Measurements from ENCODE around the gene STKLD1. TPM values are rescaled to one million over a fixed set of nuclear protein-coding genes. Genes with fewer than 3 reads are reported as not detected.
A peak's percentile ranks its signal among the peaks of the same experiment; 100 is the strongest.

The STKLD1 gene
- total and polyA plus RNA-seq, 3 donors from 2014 or later, result 8.4 to 33.1 (median 20.9) TPM

- WGBS, 2 donors, result 0% methylated on average over 16 to 25 of the region's 31 CpGs
- intact Hi-C loops (cut with DNase I; ENCODE audit: low total_unique reads), result no loop called here
Observed at GRCh38 chr9:133355881-133356357, 20.2 kb upstream of the STKLD1 start.

GRCh38 chr9:133356391-133357091, 19.6 kb upstream of the STKLD1 start, which contains the start of the genes SURF1 and SURF2:
Gene SURF1, minus strand, starts transcription at chr9:133356487. Its CDS starts 34 bp downstream, at chr9:133356453.
Gene SURF2, plus strand, starts transcription at chr9:133356550. Its CDS starts 43 bp downstream, at chr9:133356593.
- Histone ChIP-seq H3K27ac (peak within 1 kb of the TSS; percentile 13 to 45), H3K4me1 (peaks cover 20% of the 10 kb centered on the region), H3K4me3 (peak within 1 kb of the TSS; percentile 81 to 83), H3K27me3 (no peaks in the 10 kb centered on the region), H3K36me3 (ENCODE audit: low read depth, missing control alignments) (no peaks in the 10 kb centered on the region), H3K9me3 (no peaks in the 10 kb centered on the region)
- intact Hi-C loops (cut with DNase I; ENCODE audit: low total_unique reads), result no loop called here
- TF ChIP-seq POLR2A (IDR thresholded peaks at IDR 0.05) (no peak), CTCF (IDR thresholded peaks at IDR 0.05) (no peak)
- 1% methylated on average over 25 to 67 of the region's 78 CpGs for WGBS, 2 donors
- peak; percentile 93 for DNase-seq

More at GRCh38 chr9:133355881-133356357, 20.2 kb upstream of the STKLD1 start:
- Histone ChIP-seq H3K9me3 (no peaks in the 10 kb centered on the region), H3K4me1 (peaks cover 20% of the 10 kb centered on the region), H3K27me3 (no peaks in the 10 kb centered on the region), H3K27ac (peak overlapping the region in 1 of 2 donors; percentile 45), H3K4me3 (peak overlapping the region; percentile 81 to 83), H3K36me3 (ENCODE audit: low read depth, missing control alignments) (no peaks in the 10 kb centered on the region)
- no peak for DNase-seq
- TF ChIP-seq CTCF (IDR thresholded peaks at IDR 0.05) (no peak), POLR2A (IDR thresholded peaks at IDR 0.05) (no peak)

GRCh38 chr9:133357656-133358055, 18.5 kb upstream of the STKLD1 start:
- TF ChIP-seq CTCF (IDR thresholded peaks at IDR 0.05) (no peak), POLR2A (IDR thresholded peaks at IDR 0.05) (no peak)
- Histone ChIP-seq H3K4me1 (peaks cover 20% of the 10 kb centered on the region), H3K4me3 (no peak overlapping the region), H3K36me3 (ENCODE audit: low read depth, missing control alignments) (no peaks in the 10 kb centered on the region), H3K27me3 (no peaks in the 10 kb centered on the region), H3K27ac (no peak overlapping the region), H3K9me3 (no peaks in the 10 kb centered on the region)
- intact Hi-C loops (cut with DNase I; ENCODE audit: low total_unique reads), result no loop called here
- no peak for DNase-seq
- 75 to 77% methylated on average over 4 to 14 of the region's 14 CpGs for WGBS, 2 donors

GRCh38 chr9:133359399-133360175, 16.6 kb upstream of the STKLD1 start:
- no peak for DNase-seq
- intact Hi-C loops (cut with DNase I; ENCODE audit: low total_unique reads), result no loop called here
- no peak overlapping the region for H3K27ac ChIP-seq

More at GRCh38 chr9:133359399-133360175, 16.6 kb upstream of the STKLD1 start:
- Histone ChIP-seq H3K4me3 (no peak overlapping the region), H3K9me3 (no peaks in the 10 kb centered on the region), H3K4me1 (peaks cover 20% of the 10 kb centered on the region), H3K36me3 (ENCODE audit: low read depth, missing control alignments) (no peaks in the 10 kb centered on the region), H3K27me3 (no peaks in the 10 kb centered on the region)
- TF ChIP-seq POLR2A (IDR thresholded peaks at IDR 0.05), result no peak
- peak in 1 of 3 experiments; percentile 7 for TF ChIP-seq CTCF (IDR thresholded peaks at IDR 0.05)
- 62 to 70% methylated on average over 17 to 20 of the region's 20 CpGs for WGBS, 2 donors
